ENCODE data around the gene ADI1.

The ADI1 gene

GRCh38 chr2:3519255-3520205 lies at the start of gene ADI1:
TSS of gene ADI1 (minus strand) at chr2:3519531. CDS start at chr2:3519487, 44 bp downstream.
- DNase-seq (ENCODE audit: low read depth in 2 of 3, low spot score in 1 of 3): peak; percentile 64 to 80 (median 73)

GRCh38 chr2:3566806-3567205 lies 47.5 kb upstream of the ADI1 start:
- DNase-seq (ENCODE audit: low read depth in 2 of 3, low spot score in 1 of 3): no peak

- no peak for DNase-seq (ENCODE audit: low read depth in 2 of 3, low spot score in 1 of 3)
Measured at GRCh38 chr2:3565117-3565516, 45.8 kb upstream of the ADI1 start.

GRCh38 chr2:3563521-3563976 lies 44.2 kb upstream of the ADI1 start:
- DNase-seq (ENCODE audit: low read depth in 2 of 3, low spot score in 1 of 3): no peak

- DNase-seq (ENCODE audit: low read depth in 2 of 3, low spot score in 1 of 3): peak; percentile 98 to 99 (median 98)
Measured at GRCh38 chr2:3558205-3559014, 39.1 kb upstream of the ADI1 start, which contains the start of gene RNASEH1. TSS of gene RNASEH1 (minus strand) at chr2:3558333. CDS start at chr2:3558260, 73 bp downstream.

- DNase-seq (ENCODE audit: low read depth in 2 of 3, low spot score in 1 of 3): peak in 1 of 3 donors; percentile 3
Measured at GRCh38 chr2:3557639-3558204, 38.4 kb upstream of the ADI1 start.

GRCh38 chr2:3553946-3554345 lies 34.6 kb upstream of the ADI1 start:
- DNase-seq (ENCODE audit: low read depth in 2 of 3, low spot score in 1 of 3): no peak

GRCh38 chr2:3547915-3548314 lies 28.6 kb upstream of the ADI1 start:
- DNase-seq (ENCODE audit: low read depth in 2 of 3, low spot score in 1 of 3): no peak

- no peak for DNase-seq (ENCODE audit: low read depth in 2 of 3, low spot score in 1 of 3)
Measured at GRCh38 chr2:3545788-3546478, 26.6 kb upstream of the ADI1 start.

- DNase-seq (ENCODE audit: low read depth in 2 of 3, low spot score in 1 of 3): no peak
Measured at GRCh38 chr2:3543023-3543683, 23.8 kb upstream of the ADI1 start.

GRCh38 chr2:3542107-3542506 lies 22.8 kb upstream of the ADI1 start:
- no peak for DNase-seq (ENCODE audit: low read depth in 2 of 3, low spot score in 1 of 3)

GRCh38 chr2:3539836-3540235 lies 20.5 kb upstream of the ADI1 start:
- no peak for DNase-seq (ENCODE audit: low read depth in 2 of 3, low spot score in 1 of 3)

GRCh38 chr2:3536682-3537632 lies 17.6 kb upstream of the ADI1 start:
- no peak for DNase-seq (ENCODE audit: low read depth in 2 of 3, low spot score in 1 of 3)

GRCh38 chr2:3535794-3536681 lies 16.7 kb upstream of the ADI1 start:
- no peak for DNase-seq (ENCODE audit: low read depth in 2 of 3, low spot score in 1 of 3)

- DNase-seq (ENCODE audit: low read depth in 2 of 3, low spot score in 1 of 3): no peak
Measured at GRCh38 chr2:3535467-3535793, 16.1 kb upstream of the ADI1 start.

- no peak for DNase-seq (ENCODE audit: low read depth in 2 of 3, low spot score in 1 of 3)
Measured at GRCh38 chr2:3534251-3534814, 15.0 kb upstream of the ADI1 start.

GRCh38 chr2:3533836-3534235 lies 14.5 kb upstream of the ADI1 start:
- DNase-seq (ENCODE audit: low read depth in 2 of 3, low spot score in 1 of 3): no peak

- no peak for DNase-seq (ENCODE audit: low read depth in 2 of 3, low spot score in 1 of 3)
Measured at GRCh38 chr2:3532941-3533340, 13.6 kb upstream of the ADI1 start.
